Measurements from ENCODE around the gene MAP2K3. TPM values are rescaled to one million over a fixed set of nuclear protein-coding genes. Genes with fewer than 3 reads are reported as not detected.

MAP2K3 gene
- total RNA-seq, 1 experiment from 2014 or later = 98.1 TPM

GRCh38 chr17:21357281-21357680 is 72.8 kb downstream of the MAP2K3 start:
- H3K27me3 ChIP-seq (ENCODE audit: insufficient read depth, low read depth) = no peaks in the 10 kb centered on the region
- no peak overlapping the region for H3K4me3 ChIP-seq
- no peaks in the 10 kb centered on the region for H3K36me3 ChIP-seq (ENCODE audit: low read depth)
- H3K4me1 ChIP-seq (replicated peaks; ENCODE audit: insufficient read depth) = peaks cover 10% of the 10 kb centered on the region
- no peak overlapping the region for H3K4me2 ChIP-seq
- no peaks in the 10 kb centered on the region; the same call in 1 of the 2 replicates for H3F3A ChIP-seq (ENCODE audit: insufficient read depth, low read depth)
- intact Hi-C loops (cut with micrococcal nuclease; ENCODE audit: unreplicated experiment) = no loop called here
- H3K9me2 ChIP-seq (ENCODE audit: insufficient read depth) = no peaks in the 10 kb centered on the region
- no peaks in the 10 kb centered on the region for H4K20me1 ChIP-seq (ENCODE audit: insufficient read depth)
- no peaks in the 10 kb centered on the region for H3K9me3 ChIP-seq (ENCODE audit: insufficient read depth, low read depth)
- no TSS peak for BruUV-seq (replicated peaks)
- H3K27ac ChIP-seq = no peak overlapping the region
- H3K79me2 ChIP-seq (ENCODE audit: low read depth) = no peaks in the 10 kb centered on the region
- ChIA-PET POLR2A (ENCODE audit: unreplicated experiment) (no interaction called here), CTCF (no interaction called here)
- H2AFZ ChIP-seq = no peak overlapping the region
- no peak for TF ChIP-seq CTCF (conservative IDR thresholded peaks at IDR 0.05)
- TF ChIP-seq EZH2 (IDR thresholded peaks at IDR 0.05; ENCODE audit: low read depth) = no peak
- DNase-seq = no peak

DNA sequence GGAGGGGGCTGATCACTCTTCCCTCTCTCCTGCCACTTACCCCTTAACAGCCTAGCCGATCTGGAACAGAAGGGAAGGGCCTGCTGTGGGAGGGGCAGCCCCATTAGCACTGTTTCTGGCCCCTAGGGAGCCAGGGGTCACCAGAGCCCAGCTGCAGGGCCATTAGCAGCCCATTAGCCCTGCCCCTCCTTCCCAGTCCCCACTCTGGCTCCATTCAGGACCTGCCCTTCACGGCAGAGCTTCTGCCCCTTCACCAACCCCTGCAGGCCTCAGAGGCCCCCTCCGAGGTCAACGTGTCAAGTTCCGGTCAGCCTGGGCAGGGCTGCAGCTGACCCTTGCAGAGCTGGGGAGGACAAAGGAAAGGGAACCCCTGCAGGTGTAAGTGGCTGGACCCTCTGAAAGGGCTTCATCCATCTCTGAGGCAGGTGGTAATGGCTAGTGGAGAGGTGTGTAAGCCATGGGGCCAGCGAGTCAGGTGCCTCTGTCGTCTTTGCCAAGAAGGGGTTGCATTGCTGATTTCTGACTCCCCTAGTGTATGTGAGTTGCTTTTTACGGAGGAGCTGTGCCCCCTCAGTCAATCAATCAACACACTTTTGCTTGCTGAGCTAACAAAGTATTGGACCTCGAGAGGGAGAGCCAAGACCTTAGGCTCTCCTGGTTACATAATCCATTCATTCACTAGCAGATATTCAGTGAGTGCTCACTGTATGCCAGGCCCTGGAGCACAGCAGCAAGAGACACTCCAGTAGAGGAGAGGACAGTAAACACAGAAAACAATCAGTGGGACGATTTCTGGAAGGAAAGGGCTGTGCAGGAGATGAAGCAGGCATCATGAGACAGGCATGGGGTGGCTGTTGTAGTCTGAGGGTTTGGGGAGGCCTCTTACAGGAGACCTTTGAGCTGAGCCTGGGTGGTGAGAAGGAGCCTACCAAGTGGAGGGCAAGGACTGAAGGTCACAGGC is 73.5 kb downstream of the MAP2K3 start:
- intact Hi-C loops (cut with micrococcal nuclease; ENCODE audit: unreplicated experiment) = no loop called here
- Histone ChIP-seq H2AFZ (no peak overlapping the region), H3K4me1 (replicated peaks; ENCODE audit: insufficient read depth) (peaks cover 10% of the 10 kb centered on the region), H3F3A (ENCODE audit: insufficient read depth, low read depth) (no peaks in the 10 kb centered on the region; the same call in 1 of the 2 replicates), H4K20me1 (ENCODE audit: insufficient read depth) (no peaks in the 10 kb centered on the region), H3K27ac (no peak overlapping the region), H3K36me3 (ENCODE audit: low read depth) (no peaks in the 10 kb centered on the region), H3K27me3 (ENCODE audit: insufficient read depth, low read depth) (no peaks in the 10 kb centered on the region), H3K9me2 (ENCODE audit: insufficient read depth) (no peaks in the 10 kb centered on the region), H3K9me3 (ENCODE audit: insufficient read depth, low read depth) (no peaks in the 10 kb centered on the region), H3K4me2 (no peak overlapping the region), H3K4me3 (no peak overlapping the region), H3K79me2 (ENCODE audit: low read depth) (no peaks in the 10 kb centered on the region)
- CTCF ChIA-PET = interaction anchor here (0.6 kb wide), 1 partner anchor 134 kb away, joined by 4 read pairs; no protein-coding TSS in a partner anchor
- POLR2A ChIA-PET (ENCODE audit: unreplicated experiment) = interaction anchor here (0.6 kb wide), 1 partner anchor 10 kb away, joined by 3 read pairs; no protein-coding TSS in a partner anchor
- BruUV-seq (replicated peaks) = no TSS peak
- TF ChIP-seq EZH2 (IDR thresholded peaks at IDR 0.05; ENCODE audit: low read depth) = no peak
- no peak for TF ChIP-seq CTCF (conservative IDR thresholded peaks at IDR 0.05)
- no peak for DNase-seq

GRCh38 chr17:21358682-21359482 is 74.4 kb downstream of the MAP2K3 start:
- Histone ChIP-seq H3K4me2 (no peak overlapping the region), H3K9me3 (ENCODE audit: insufficient read depth, low read depth) (no peaks in the 10 kb centered on the region), H3K36me3 (ENCODE audit: low read depth) (no peaks in the 10 kb centered on the region), H3F3A (ENCODE audit: insufficient read depth, low read depth) (no peaks in the 10 kb centered on the region; the same call in 1 of the 2 replicates), H3K79me2 (ENCODE audit: low read depth) (no peaks in the 10 kb centered on the region), H3K4me3 (no peak overlapping the region), H3K27me3 (ENCODE audit: insufficient read depth, low read depth) (no peaks in the 10 kb centered on the region), H2AFZ (no peak overlapping the region), H3K27ac (no peak overlapping the region), H3K4me1 (replicated peaks; ENCODE audit: insufficient read depth) (peaks cover 10% of the 10 kb centered on the region), H3K9me2 (ENCODE audit: insufficient read depth) (no peaks in the 10 kb centered on the region), H4K20me1 (ENCODE audit: insufficient read depth) (no peaks in the 10 kb centered on the region)
- POLR2A ChIA-PET (ENCODE audit: unreplicated experiment) = interaction anchor here (0.6 kb wide), 1 partner anchor 9 kb away, joined by 3 read pairs; no protein-coding TSS in a partner anchor
- intact Hi-C loops (cut with micrococcal nuclease; ENCODE audit: unreplicated experiment) = no loop called here
- CTCF ChIA-PET = interaction anchor here (0.6 to 0.9 kb wide), 2 partner anchors 16 to 133 kb away, joined by 3 to 4 read pairs; no protein-coding TSS in a partner anchor
- TF ChIP-seq CTCF (conservative IDR thresholded peaks at IDR 0.05) (no peak), EZH2 (IDR thresholded peaks at IDR 0.05; ENCODE audit: low read depth) (no peak)
- BruUV-seq (replicated peaks) = no TSS peak
- DNase-seq = peak; percentile 52 to 55

All from PC-9 (cell line).